ENCODE data around the gene ARHGAP11A.
"Not testable (repeated sequence)": the region's sequence is repeated elsewhere in the genome, so short reads cannot be mapped to it uniquely, and the experiment has no call there.

Gene ARHGAP11A

GRCh38 chr15:32615051-32615870 is at the start of gene ARHGAP11A:
Gene ARHGAP11A (plus strand): TSS chr15:32615504. CDS start chr15:32616212, 708 bp downstream.
- Histone ChIP-seq H3K27ac (ENCODE audit: low read depth, low read length) (peak within 1 kb of the TSS; percentile 90), H3K9ac (ENCODE audit: low read length in 5 of 5) (peak within 1 kb of the TSS in 4 of 5 donors; percentile 30 to 79 (median 68)), H3K4me3 (ENCODE audit: low read depth in 1 of 5, low read length in 5 of 5) (peak within 1 kb of the TSS; percentile 59 to 84 (median 72))
- not testable (repeated sequence) for H3K9me3 ChIP-seq (ENCODE audit: control insufficient read depth in 5 of 5, low read length in 5 of 5); H3K36me3 ChIP-seq (ENCODE audit: control insufficient read depth in 5 of 5, insufficient read depth in 5 of 5, low read length in 5 of 5); H3K4me1 ChIP-seq (ENCODE audit: control insufficient read depth in 5 of 5, insufficient read depth in 5 of 5, low read length in 5 of 5); H3K27me3 ChIP-seq (ENCODE audit: control insufficient read depth in 5 of 5, insufficient read depth in 4 of 5, low read length in 5 of 5)

- H3K27me3 ChIP-seq (ENCODE audit: control insufficient read depth in 5 of 5, insufficient read depth in 4 of 5, low read length in 5 of 5); H3K9ac ChIP-seq (ENCODE audit: low read length in 5 of 5); H3K27ac ChIP-seq (ENCODE audit: low read depth, low read length); H3K4me1 ChIP-seq (ENCODE audit: control insufficient read depth in 5 of 5, insufficient read depth in 5 of 5, low read length in 5 of 5); H3K4me3 ChIP-seq (ENCODE audit: low read depth in 1 of 5, low read length in 5 of 5); H3K9me3 ChIP-seq (ENCODE audit: control insufficient read depth in 5 of 5, low read length in 5 of 5); H3K36me3 ChIP-seq (ENCODE audit: control insufficient read depth in 5 of 5, insufficient read depth in 5 of 5, low read length in 5 of 5): not testable (repeated sequence)
These were observed 46.3 kb upstream of the ARHGAP11A start for GRCh38 chr15:32568988-32569387.

GRCh38 chr15:32578482-32578881 is 36.8 kb upstream of the ARHGAP11A start:
- H3K4me3 ChIP-seq (ENCODE audit: low read depth in 1 of 5, low read length in 5 of 5); H3K9ac ChIP-seq (ENCODE audit: low read length in 5 of 5); H3K36me3 ChIP-seq (ENCODE audit: control insufficient read depth in 5 of 5, insufficient read depth in 5 of 5, low read length in 5 of 5); H3K27ac ChIP-seq (ENCODE audit: low read depth, low read length); H3K9me3 ChIP-seq (ENCODE audit: control insufficient read depth in 5 of 5, low read length in 5 of 5); H3K4me1 ChIP-seq (ENCODE audit: control insufficient read depth in 5 of 5, insufficient read depth in 5 of 5, low read length in 5 of 5); H3K27me3 ChIP-seq (ENCODE audit: control insufficient read depth in 5 of 5, insufficient read depth in 4 of 5, low read length in 5 of 5): not testable (repeated sequence)

GRCh38 chr15:32585844-32586243 is 29.5 kb upstream of the ARHGAP11A start:
- not testable (repeated sequence) for H3K27me3 ChIP-seq (ENCODE audit: control insufficient read depth in 5 of 5, insufficient read depth in 4 of 5, low read length in 5 of 5); H3K9me3 ChIP-seq (ENCODE audit: control insufficient read depth in 5 of 5, low read length in 5 of 5); H3K36me3 ChIP-seq (ENCODE audit: control insufficient read depth in 5 of 5, insufficient read depth in 5 of 5, low read length in 5 of 5); H3K9ac ChIP-seq (ENCODE audit: low read length in 5 of 5); H3K4me1 ChIP-seq (ENCODE audit: control insufficient read depth in 5 of 5, insufficient read depth in 5 of 5, low read length in 5 of 5); H3K27ac ChIP-seq (ENCODE audit: low read depth, low read length); H3K4me3 ChIP-seq (ENCODE audit: low read depth in 1 of 5, low read length in 5 of 5)

GRCh38 chr15:32593151-32593550 is 22.2 kb upstream of the ARHGAP11A start, which contains the start of gene GOLGA8N:
Gene GOLGA8N (plus strand): TSS chr15:32593456.
- H3K4me1 ChIP-seq (ENCODE audit: control insufficient read depth in 5 of 5, insufficient read depth in 5 of 5, low read length in 5 of 5); H3K9ac ChIP-seq (ENCODE audit: low read length in 5 of 5); H3K27ac ChIP-seq (ENCODE audit: low read depth, low read length); H3K36me3 ChIP-seq (ENCODE audit: control insufficient read depth in 5 of 5, insufficient read depth in 5 of 5, low read length in 5 of 5); H3K27me3 ChIP-seq (ENCODE audit: control insufficient read depth in 5 of 5, insufficient read depth in 4 of 5, low read length in 5 of 5); H3K9me3 ChIP-seq (ENCODE audit: control insufficient read depth in 5 of 5, low read length in 5 of 5); H3K4me3 ChIP-seq (ENCODE audit: low read depth in 1 of 5, low read length in 5 of 5): not testable (repeated sequence)

- not testable (repeated sequence) for H3K27ac ChIP-seq (ENCODE audit: low read depth, low read length)
These were observed 5.8 kb upstream of the ARHGAP11A start for GRCh38 chr15:32609518-32609917.

GRCh38 chr15:32610719-32611118 is 4.6 kb upstream of the ARHGAP11A start:
- not testable (repeated sequence) for H3K4me1 ChIP-seq (ENCODE audit: control insufficient read depth in 5 of 5, insufficient read depth in 5 of 5, low read length in 5 of 5); H3K4me3 ChIP-seq (ENCODE audit: low read depth in 1 of 5, low read length in 5 of 5); H3K36me3 ChIP-seq (ENCODE audit: control insufficient read depth in 5 of 5, insufficient read depth in 5 of 5, low read length in 5 of 5)

More at GRCh38 chr15:32609518-32609917, 5.8 kb upstream of the ARHGAP11A start:
- not testable (repeated sequence) for H3K27me3 ChIP-seq (ENCODE audit: control insufficient read depth in 5 of 5, insufficient read depth in 4 of 5, low read length in 5 of 5); H3K9me3 ChIP-seq (ENCODE audit: control insufficient read depth in 5 of 5, low read length in 5 of 5); H3K36me3 ChIP-seq (ENCODE audit: control insufficient read depth in 5 of 5, insufficient read depth in 5 of 5, low read length in 5 of 5); H3K4me3 ChIP-seq (ENCODE audit: low read depth in 1 of 5, low read length in 5 of 5); H3K4me1 ChIP-seq (ENCODE audit: control insufficient read depth in 5 of 5, insufficient read depth in 5 of 5, low read length in 5 of 5); H3K9ac ChIP-seq (ENCODE audit: low read length in 5 of 5)

GRCh38 chr15:32614712-32615050 is 623 bp upstream of the ARHGAP11A start:
- H3K9ac ChIP-seq (ENCODE audit: low read length in 5 of 5): peak overlapping the region in 4 of 5 donors; percentile 30 to 79 (median 68)
- not testable (repeated sequence) for H3K4me1 ChIP-seq (ENCODE audit: control insufficient read depth in 5 of 5, insufficient read depth in 5 of 5, low read length in 5 of 5); H3K9me3 ChIP-seq (ENCODE audit: control insufficient read depth in 5 of 5, low read length in 5 of 5); H3K36me3 ChIP-seq (ENCODE audit: control insufficient read depth in 5 of 5, insufficient read depth in 5 of 5, low read length in 5 of 5); H3K27me3 ChIP-seq (ENCODE audit: control insufficient read depth in 5 of 5, insufficient read depth in 4 of 5, low read length in 5 of 5)
- H3K4me3 ChIP-seq (ENCODE audit: low read depth in 1 of 5, low read length in 5 of 5): peak overlapping the region; percentile 59 to 84 (median 72)
- H3K27ac ChIP-seq (ENCODE audit: low read depth, low read length): peak overlapping the region; percentile 90

More at GRCh38 chr15:32610719-32611118, 4.6 kb upstream of the ARHGAP11A start:
- not testable (repeated sequence) for H3K27me3 ChIP-seq (ENCODE audit: control insufficient read depth in 5 of 5, insufficient read depth in 4 of 5, low read length in 5 of 5); H3K9ac ChIP-seq (ENCODE audit: low read length in 5 of 5); H3K27ac ChIP-seq (ENCODE audit: low read depth, low read length); H3K9me3 ChIP-seq (ENCODE audit: control insufficient read depth in 5 of 5, low read length in 5 of 5)

GRCh38 chr15:32615871-32616426 is 645 bp downstream of the ARHGAP11A start:
- H3K36me3 ChIP-seq (ENCODE audit: control insufficient read depth in 5 of 5, insufficient read depth in 5 of 5, low read length in 5 of 5); H3K9me3 ChIP-seq (ENCODE audit: control insufficient read depth in 5 of 5, low read length in 5 of 5); H3K4me1 ChIP-seq (ENCODE audit: control insufficient read depth in 5 of 5, insufficient read depth in 5 of 5, low read length in 5 of 5); H3K27me3 ChIP-seq (ENCODE audit: control insufficient read depth in 5 of 5, insufficient read depth in 4 of 5, low read length in 5 of 5); H3K27ac ChIP-seq (ENCODE audit: low read depth, low read length): not testable (repeated sequence)
- peak overlapping the region; percentile 57 to 81 (median 70) for H3K4me3 ChIP-seq (ENCODE audit: low read depth in 1 of 5, low read length in 5 of 5)
- peak overlapping the region in 2 of 5 donors; percentile 57 to 58 for H3K9ac ChIP-seq (ENCODE audit: low read length in 5 of 5)

GRCh38 chr15:32636410-32636809 is 21.1 kb downstream of the ARHGAP11A start:
- Histone ChIP-seq H3K27ac (ENCODE audit: low read depth, low read length) (no peak overlapping the region), H3K36me3 (ENCODE audit: control insufficient read depth in 5 of 5, insufficient read depth in 5 of 5, low read length in 5 of 5) (peaks cover 0 to 5% (median 0%) of the 10 kb centered on the region in 5 donors), H3K4me1 (ENCODE audit: control insufficient read depth in 5 of 5, insufficient read depth in 5 of 5, low read length in 5 of 5) (no peaks in the 10 kb centered on the region), H3K9me3 (ENCODE audit: control insufficient read depth in 5 of 5, low read length in 5 of 5) (no peaks in the 10 kb centered on the region), H3K4me3 (ENCODE audit: low read depth in 1 of 5, low read length in 5 of 5) (no peak overlapping the region), H3K27me3 (ENCODE audit: control insufficient read depth in 5 of 5, insufficient read depth in 4 of 5, low read length in 5 of 5) (peaks cover 2 to 4% (median 2%) of the 10 kb centered on the region in 5 donors), H3K9ac (ENCODE audit: low read length in 5 of 5) (no peak overlapping the region)

Measured in subcutaneous abdominal adipose tissue (tissue), 5 donors.